Activated CD8-positive, alpha-beta memory T cell treated with anti-CD3 and anti-CD28 coated beads, Interleukin-2, amount 50 U/mL, for 48 hours (primary cell): ENCODE measurements around the gene SNX9.
"Not testable (repeated sequence)": the region's sequence is repeated elsewhere in the genome, so short reads cannot be mapped to it uniquely, and the experiment has no call there.

Experiments used
- DNase-seq: peaks from one replicate; pipeline ENCODE4 v3.0.0-alpha.2; 2020

Gene SNX9

DNA sequence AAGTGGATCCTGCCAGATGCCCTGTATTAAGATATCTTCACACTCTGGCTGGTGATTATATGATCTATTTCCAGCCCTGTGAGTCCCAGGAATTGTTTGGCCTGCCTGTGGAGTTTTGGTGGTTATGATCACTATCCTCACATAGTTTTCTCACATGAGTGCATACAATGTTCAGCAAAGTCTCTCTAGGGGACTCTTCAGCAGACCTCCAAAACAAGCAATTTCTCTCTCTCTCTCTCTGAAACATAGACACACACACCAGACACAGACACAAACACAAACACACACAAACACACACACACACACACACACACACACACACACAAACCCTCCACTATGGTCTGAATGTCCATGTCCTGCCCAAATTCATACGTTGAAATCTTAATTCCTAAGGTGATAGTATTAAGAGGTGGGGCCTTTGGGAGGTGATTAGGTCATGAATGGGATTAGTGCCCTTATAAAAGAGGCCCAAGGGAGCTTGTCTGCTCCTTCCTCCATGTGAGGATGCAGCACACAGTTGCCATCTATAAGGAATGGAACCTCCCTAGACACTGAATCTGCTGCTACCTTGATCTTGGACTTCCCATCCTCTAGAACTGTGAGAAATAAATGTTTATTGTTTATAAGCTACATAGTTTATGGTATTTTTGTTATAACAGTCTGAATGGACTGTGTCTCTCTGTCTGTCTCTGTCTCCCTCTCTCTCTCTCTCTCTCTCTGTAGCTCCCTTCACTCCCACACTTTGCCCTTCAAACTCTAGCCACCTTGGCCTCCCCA, 136.6 kb downstream of the SNX9 start:
- no peak for DNase-seq

DNA sequence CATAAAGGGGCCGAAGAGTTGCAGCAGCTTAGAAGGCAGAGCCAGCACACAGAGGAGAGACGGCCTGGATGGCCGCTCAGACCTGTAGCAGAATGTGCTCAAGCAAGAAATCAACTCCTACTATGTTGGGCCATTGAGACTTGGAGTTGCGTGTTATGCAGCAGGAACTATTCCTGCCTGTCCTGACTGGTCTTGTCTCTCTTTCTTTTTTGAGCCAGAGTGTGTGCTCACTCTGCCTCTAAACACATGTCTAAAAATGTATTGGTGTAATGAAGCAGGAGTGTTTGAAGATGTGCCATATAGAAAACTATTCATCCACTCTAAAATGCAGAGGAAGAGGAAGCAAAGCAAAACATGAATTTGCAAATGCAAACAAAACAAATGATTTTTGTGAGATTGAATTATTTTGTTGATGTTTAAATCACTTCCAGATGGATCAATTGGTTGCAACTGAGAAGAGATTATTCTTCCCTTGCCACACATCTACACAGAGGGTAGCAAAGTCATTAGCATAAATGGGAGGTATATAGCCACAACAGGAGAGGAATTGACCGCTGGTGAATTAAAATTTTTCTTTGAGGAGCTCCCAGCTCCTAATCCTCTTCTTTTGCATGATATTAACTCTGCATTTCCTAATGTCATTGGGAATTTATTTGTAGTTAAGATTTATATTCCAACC, 138.2 kb downstream of the SNX9 start:
- DNase-seq: no peak

DNA sequence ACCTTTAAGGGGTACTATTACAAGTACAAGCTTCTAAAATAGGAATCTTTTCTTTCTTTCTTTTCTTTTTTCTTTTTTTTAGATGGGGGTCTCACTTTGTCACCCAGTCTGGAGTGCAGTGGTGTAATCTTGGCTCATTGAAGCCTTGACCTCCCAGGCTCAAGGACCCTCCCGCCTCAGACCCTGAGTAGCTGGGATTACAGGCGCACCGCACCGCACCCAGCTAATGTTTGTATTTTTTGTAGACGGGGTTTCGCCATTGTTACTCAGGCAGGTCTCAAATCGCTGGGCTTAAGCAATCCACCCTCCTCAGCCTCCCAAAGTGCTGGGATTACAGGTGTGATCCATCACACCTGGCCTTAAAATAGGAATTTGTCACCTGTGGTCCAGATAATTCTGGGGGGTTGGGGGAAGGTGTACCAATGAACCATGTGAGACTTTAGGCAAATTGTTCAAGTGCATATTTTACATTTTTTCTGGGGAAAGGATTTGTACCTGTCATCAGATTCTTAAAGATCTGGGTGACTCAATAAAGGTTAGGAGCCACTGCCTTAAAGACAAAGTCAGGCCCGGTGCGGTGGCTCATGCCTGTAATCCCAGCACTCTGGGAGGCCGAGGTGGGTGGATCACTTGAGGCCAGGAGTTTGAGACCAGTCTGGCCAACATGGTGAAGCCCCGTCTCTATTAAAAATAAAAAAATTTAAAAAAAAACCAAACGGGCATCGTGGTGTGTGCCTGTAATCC, 139.0 kb downstream of the SNX9 start:
- no peak for DNase-seq

DNA sequence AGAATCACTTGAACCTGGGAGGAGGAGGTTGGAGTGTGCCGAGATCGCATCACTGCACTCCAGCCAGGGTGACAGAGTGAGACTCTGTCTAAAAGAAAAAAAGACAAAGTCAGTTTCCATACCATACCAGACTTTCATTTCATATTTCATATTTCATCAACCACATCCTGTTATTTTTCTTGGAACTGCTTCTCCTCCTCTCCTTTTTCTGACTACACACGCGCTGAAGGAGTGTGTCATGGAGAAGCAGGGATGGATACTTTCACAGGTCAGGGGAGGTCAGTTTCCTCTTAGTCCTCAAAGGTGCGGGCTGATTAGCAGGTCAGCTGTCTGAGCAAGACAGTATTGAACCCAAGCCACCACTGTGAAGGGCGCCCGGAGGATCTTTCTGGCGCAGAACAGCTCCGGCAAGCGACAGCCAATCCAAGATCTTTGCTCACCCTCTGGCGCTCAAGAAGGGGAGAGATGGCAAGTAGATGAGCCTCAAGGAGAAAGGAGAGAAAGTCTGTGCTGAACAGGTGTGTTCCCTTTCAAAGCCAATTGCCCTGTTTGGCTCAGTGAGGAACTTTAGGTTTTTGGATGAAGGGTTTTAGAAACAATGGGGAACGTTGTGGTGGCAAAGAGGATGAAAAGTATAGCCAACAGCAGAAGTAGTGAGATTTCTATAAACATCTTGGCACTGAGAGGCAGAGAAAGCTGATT, 139.7 kb downstream of the SNX9 start:
- DNase-seq: peak; percentile 57

DNA sequence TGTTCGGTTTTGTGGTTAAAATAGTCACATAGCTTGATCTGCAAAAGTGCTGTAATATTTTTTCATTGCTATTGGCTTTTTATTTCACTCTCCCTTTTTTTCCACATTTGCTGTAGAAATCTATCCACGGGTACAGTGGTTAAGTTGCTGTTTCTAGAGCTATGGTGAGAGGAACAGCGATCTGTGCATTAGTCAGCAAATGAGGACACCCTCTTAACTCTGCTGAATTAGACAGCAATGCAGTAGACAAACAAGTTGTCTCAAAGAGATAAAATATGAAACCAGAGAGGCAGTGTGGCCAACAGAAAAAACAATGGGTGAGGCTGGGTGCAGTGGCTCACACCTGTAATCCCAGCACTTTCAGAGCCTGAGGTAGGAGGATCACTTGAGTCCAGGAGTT, 141.1 kb downstream of the SNX9 start:
- no peak for DNase-seq

DNA sequence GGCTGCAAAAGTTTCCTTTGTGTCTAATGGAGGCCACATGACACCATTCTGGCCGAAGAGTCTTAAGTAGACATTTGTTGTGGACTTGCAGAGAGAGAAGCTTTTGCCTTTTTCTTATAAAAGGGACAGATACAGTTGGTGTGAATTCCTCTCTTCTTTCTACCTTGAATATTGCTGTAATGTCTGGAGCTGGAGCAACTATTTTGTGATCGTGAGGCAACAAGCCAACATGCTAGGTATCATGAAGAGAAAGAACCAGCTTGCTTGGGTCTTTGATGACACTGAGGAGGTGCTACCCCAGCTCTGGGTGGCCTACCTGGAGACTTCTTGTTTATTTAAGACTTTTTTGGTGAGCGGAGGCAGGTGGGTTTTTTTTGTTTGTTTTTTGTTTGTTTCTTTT, 142.3 kb downstream of the SNX9 start:
- no peak for DNase-seq

DNA sequence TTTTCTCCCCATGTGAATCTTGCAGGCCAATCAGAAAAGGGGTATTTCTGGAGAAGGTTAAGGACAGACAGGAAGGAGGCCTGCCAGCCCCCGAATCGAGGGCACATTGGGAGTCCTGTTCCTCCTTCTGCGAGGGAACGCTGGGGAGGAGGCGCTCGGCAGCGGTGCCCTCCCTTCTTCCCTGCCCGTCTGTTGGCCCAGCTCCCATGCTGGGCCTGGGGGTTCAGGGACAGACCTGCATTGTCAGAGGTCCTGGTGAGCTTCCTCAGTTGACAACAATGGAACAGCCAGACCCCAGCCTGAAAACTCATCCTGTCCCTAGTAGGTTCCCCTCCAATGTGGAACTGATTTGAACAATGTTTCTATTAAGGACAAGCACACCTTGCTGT, 143.5 kb downstream of the SNX9 start:
- DNase-seq: no peak

DNA sequence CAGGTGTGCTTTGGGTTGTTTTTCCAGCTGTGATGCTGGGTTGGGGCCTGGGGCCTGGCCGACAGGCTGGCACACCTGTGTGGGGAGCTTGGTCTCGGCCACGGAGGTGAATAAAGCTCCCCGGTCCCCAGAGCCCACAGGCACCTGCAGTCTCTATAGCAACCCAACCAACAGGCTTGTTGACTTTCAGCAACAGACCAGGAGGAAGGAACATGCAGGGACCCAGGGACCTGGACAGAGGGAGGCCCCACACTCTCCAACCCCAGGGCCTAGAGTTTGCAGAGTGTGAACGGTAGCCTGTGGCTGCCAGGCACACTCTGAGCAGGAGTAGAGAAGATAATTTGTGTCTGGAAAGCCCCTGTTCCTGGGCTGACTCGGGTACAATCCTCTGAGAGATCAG, 144.0 kb downstream of the SNX9 start:
- no peak for DNase-seq

DNA sequence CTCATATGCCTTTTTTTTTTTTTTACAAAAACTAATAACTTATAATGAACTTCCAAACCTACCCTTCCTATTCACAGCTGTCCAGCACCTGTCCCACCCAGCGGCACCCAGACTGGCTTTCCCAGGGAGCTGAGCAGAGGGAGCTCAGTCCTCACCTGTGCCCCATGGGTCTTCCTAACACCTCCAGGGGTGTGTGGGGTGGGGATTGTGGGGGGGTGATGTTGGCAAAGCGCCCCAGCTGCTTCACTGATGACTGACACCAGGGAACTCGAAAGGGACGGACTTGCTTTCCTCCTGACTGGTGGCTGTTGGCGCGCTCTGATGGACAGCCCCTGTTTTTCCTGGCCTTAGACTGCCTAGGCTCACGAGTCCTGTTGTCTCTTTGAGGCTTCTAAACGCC, 144.4 kb downstream of the SNX9 start:
- no peak for DNase-seq

DNA sequence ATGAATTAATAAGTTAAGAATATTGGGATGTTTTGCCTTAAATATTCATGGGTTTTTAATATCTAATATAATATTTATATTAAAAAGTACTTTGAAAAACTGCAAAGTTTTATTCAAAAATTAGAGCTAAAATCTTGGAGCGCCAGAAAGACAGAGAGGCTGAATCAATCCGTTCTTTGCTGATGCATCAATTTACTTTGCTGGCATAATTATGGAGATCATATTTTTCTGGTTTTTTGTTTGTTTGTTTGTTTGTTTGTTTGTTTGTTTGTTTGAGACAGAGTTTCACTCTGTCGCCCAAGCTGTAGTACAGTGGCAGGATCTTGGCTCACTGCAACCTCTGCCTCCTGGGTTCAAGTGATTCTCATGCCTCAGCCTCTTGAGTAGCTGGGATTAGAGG, 149.1 kb downstream of the SNX9 start:
- DNase-seq: not testable (repeated sequence)

DNA sequence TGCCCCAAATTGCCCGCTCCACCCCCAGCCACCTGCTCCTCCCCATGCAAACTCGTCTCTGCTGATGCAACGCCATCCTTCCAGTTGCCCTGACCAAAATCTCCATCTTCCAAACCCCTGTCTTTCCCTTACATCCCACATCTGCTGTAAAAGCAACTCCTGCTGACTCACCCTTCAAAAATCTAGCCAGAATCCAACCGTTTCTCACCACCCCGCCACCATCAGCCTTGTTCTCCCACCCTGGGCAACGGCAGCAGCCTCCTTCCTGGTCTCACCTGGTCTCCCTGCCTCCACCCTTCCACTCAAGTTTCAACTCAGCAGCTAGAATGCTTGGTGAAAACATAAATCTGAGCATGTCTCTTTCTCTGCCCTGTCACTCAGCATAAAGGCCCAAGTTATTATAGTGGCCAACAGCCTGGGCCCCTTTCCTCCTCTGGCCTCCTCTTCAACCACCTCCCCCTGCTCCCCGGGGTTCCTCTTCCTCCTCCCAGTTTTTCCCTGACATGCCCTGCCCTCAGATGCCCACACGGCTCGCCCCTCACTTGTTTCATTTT, 151.4 kb downstream of the SNX9 start:
- DNase-seq: no peak

DNA sequence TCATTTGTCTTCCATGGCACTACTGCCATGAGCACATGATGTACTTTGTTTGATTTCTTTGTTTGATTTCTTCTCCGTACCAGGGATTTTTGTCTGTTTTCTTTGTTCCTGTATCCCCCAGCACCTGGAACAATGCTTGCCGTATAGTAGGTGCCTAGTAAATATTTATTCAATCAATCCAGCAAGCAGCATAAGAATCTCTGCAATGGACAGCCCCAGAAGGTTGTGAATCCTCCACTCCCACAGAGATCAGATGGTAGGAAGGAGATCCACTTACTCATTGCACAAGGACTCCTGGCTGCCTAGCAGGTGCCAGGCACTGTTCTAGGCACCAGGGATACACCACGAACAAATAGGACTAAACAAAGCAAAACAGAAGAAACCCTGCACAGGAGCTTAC, 151.9 kb downstream of the SNX9 start:
- no peak for DNase-seq

DNA sequence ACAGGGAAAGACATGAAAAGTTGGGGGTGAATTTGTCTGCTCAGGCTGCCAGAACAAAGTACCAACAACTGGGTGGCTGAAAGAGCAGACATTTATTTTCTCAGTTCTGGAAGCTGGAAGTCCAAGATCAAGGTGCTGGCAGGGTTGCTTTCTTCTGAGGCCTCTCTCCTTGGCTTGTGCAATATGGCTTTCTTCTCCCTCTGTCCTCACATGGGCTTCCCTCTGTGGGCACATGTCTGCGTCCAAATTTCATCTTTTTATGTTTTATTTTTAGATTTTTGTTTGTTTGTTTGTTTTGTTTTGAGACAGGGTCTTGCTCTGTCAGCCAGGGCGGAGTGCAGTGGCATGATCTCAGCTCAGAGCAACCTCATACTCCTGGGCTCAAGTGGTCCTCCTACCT, 152.4 kb downstream of the SNX9 start:
- no peak for DNase-seq

DNA sequence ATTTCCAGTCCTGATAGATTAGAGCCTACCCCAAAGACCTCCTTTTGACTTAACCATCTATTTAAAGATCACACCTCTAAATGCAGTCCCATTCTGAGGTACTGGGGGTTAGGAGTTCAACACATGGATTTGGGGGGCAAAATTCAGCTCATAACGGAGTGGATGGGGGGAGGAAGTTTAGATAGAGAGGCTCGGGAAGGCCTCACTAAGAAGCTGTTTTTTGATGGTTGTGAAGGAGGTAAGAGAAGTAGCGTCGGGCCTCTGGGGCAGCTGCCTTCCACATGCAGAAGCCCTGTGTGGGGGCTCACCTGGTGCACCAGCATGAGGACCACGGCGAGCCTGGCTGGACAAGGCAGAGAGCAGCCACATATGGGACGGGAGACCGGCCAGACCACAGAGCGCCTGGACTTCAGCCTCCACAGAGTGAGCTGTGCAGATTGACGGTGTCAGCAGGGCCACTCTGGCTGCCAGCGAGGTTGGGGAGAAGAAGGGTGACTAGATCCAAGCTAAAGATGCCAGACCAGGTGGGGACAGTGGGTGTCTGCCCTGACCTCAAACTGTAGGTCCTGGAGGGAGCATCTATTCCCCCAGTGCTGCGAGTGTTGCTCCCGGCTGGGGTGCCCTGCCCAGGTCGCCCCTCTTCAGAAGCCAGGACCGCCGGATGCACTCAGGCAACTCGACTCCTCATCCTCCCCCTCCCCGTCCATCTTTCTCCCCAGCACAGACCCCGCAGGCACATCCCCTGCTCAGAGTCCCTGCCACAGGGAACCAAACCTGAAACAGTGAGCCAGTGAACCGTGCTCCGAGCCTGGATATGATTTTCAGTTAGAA, 153.5 kb downstream of the SNX9 start:
- DNase-seq: no peak

DNA sequence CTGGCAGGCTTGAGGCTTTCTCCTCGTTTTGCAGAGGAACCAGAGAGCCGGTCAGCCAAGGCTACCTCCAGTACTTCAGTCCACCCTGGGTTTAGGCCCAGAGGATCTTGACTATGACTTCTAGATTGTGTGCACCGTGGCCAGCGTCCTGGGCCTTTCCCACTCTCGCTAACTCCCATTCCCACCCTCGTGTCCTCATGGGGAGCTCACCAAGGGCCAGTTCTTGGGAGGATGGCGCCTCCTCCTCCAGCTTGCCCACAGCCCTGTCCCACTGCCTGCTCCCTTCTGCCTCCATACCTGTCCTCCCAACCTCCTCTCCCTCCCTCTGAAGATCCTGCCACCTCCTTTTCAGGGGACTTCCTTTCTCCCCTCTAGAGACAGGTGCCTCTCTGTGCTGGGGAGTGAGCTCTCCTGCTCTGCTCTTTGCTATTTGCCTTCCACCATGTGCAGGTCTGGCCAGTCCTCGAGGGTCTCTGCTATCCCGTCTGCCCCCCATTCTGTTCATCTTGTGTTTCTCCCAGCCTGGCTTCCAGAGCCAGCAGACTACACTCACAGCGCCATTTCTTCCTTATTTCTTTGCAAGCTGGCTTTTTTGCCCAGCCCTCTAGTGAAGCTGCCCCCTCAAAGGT, 154.2 kb downstream of the SNX9 start:
- DNase-seq: no peak

DNA sequence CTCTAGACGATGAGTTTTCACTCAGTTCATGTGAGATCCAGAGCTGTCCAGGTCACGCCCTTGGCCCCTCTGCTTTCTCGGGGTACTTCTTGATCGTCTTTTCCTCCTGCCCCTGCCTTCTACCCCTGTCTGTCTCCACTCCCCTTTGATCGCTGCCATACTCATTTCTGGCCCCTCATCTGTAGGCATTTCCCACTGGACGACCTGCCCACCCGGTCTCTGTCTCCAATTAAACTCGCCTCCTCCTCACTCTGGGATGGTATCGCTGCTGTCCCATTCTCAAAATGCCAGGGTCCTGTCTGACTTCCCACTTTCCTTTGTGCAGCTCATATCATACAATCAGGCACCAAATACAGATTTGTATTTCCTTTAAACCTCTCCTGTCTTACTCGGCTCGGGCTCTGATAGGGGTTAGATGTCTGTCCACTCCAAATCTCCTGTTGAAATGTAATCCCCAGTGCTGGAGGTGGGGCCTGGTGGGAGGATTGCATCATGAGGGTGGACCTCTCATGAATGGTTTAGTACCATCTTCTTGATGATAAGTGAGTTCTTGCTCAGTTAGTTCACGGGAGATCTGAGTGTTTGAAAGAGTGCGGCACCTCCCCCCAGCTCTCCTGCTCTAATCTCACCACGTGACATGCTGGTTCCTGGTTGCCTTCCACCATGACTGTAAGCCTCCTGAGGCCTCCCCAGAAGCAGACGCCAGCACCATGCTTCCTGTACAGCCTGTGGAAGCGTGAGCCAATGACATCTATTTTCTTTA, 155.2 kb downstream of the SNX9 start:
- no peak for DNase-seq

DNA sequence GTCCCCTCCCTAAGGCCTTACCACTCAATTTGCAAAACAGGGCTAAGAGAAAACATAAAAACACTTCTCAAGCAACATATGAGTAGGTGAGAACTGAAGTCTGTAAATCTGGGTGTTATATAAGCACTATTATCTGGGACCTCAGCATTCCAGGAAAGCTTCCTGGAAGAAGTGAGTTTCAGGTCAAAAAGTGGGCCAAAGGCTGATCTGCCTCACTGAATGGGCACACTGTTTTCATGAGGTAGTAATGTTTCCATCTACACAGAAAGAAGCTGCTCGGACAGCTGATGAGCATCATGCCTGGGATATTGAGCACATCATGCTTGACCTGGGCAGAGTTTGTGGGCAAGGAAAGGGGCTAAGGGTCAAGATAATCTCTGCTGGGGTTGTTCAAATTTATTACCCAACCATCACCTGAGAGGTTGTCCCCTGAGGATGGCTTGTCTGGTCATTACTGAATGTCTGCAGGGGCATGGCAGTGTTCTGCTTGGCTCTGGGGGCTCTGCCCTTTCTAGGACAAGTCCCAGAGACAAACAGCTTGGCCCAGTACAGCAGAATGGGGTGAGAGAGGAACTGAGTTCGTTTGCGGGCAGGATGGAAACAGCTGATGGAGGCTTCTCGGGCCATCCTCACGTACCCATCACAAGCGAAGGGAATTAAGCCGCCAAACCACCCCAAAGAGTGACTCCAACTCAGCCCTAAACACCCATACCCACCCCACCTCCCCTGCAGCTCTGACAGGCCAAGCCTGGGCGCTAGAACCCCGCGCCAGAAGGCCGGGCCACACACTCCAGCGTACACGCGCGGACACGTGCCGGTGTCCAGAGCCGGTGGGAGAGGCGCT, 157.5 kb downstream of the SNX9 start:
- peak; percentile 67 for DNase-seq

DNA sequence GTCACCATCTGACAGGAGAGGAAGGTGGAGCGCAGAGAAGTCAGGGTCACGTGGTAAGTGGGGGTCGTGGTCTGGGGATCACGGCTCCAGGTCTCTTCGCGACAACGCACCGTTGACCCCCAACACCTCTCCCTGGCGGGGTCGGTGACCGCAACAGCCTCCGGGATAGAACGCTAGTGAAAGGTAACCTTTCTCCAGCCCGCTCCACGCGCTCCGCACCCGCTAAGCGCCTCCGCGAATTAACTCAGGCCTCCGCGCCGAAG, 158.0 kb downstream of the SNX9 start:
- DNase-seq: no peak

DNA sequence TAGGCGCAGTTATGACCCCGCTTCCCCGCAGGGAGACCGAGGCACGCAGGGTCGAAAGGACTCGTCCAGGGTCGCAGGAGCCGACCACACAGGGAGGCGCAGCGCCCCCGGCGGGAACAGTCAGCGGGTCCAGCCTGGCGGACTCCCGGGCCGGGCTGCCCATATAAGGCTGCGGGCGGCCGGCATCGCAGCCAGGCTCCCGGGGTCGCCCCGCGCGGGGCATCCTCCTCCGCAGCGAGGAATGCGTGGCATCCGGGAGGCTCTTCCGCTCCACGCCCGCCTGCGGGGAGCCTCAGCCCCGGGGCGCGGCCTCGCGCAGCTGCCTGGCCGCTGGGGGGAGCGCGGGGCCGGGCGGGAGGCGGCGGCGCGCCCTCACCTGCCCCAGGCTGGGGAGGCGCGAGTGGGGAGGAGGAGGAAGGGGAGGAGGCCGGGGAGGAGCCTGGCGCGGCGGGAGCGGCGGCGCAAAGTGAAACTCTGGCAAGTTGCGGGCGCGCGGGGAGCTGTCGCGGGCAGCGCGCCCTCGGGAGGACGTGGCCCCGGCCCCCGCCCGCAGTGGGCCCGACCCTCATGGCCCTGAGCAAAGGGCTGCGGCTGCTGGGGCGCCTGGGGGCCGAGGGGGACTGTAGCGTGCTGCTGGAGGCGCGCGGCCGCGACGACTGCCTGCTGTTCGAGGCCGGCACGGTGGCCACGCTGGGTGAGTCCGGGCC, 158.5 kb downstream of the SNX9 start, which contains the start of gene SYNJ2:
SYNJ2 (plus strand) TSS at position 469 of the 707 bp plus-strand sequence; CDS start at position 568, 99 bp downstream.
- DNase-seq: peak; percentile 86
